Tibial artery (tissue), 4 donors: ENCODE results near the gene MUC5B.

Source experiments
- DNase-seq, 2 donors: peaks; one replicate each; pipeline ENCODE4 v3.0.0-alpha.2; 2019
- H3K27ac ChIP-seq, 2 donors: fragments of 200-600 bp; sonication (generic) in 1 of 2; 1 replicate in 1 of 2; 2 replicates in 1 of 2; pipeline ENCODE4 v1.5.1; 2018 to 2019; ENCODE audit warnings: mild to moderate bottlenecking in 1 of 2
- H3K27me3 ChIP-seq, 2 donors: fragments of 200-600 bp; sonication (generic) in 1 of 2; one replicate each; pipeline versions ENCODE4 v1.5.1 to v1.6.0; 2016 to 2019
- H3K36me3 ChIP-seq, 3 donors: fragments of 200-600 bp; sonication (generic) in 2 of 3; one replicate each; pipeline ENCODE4 v1.5.1; 2016 to 2019; ENCODE audit warnings: mild to moderate bottlenecking in 2 of 3
- H3K4me1 ChIP-seq, 4 donors: fragments of 200-600 bp; sonication (generic) in 2 of 4; 1 replicate in 3 of 4; 2 replicates in 1 of 4; pipeline ENCODE4 v1.5.1; 2016 to 2019
- H3K4me3 ChIP-seq, 2 donors: fragments of 200-600 bp; sonication (generic) in 1 of 2; 1 replicate in 1 of 2; 2 replicates in 1 of 2; pipeline ENCODE4 v1.5.1; 2018 to 2019; ENCODE audit warnings: mild to moderate bottlenecking in 2 of 2
- H3K9me3 ChIP-seq, 3 donors: fragments of 200-600 bp; sonication (generic) in 1 of 3; one replicate each; pipeline ENCODE4 v1.5.1; 2016 to 2019
- intact Hi-C: fragments of 100-400 bp; cut with DNase I; formaldehyde crosslinking; loops from one replicate; pipeline ENCODE4 v1.15.0; 2023; ENCODE audit warnings: low total_unique reads
- TF ChIP-seq, protein P1 (sequence below), 2 experiments: fragments of 200-600 bp in 1 of 2; fragments of 450-650 bp in 1 of 2; IDR thresholded peaks; one replicate each; pipeline ENCODE4 v1.5.1; 2017 to 2019; ENCODE audit warnings: antibody characterized with exemption in 2 of 2, mild to moderate bottlenecking in 1 of 2, moderate library complexity in 1 of 2

The MUC5B gene

DNA sequence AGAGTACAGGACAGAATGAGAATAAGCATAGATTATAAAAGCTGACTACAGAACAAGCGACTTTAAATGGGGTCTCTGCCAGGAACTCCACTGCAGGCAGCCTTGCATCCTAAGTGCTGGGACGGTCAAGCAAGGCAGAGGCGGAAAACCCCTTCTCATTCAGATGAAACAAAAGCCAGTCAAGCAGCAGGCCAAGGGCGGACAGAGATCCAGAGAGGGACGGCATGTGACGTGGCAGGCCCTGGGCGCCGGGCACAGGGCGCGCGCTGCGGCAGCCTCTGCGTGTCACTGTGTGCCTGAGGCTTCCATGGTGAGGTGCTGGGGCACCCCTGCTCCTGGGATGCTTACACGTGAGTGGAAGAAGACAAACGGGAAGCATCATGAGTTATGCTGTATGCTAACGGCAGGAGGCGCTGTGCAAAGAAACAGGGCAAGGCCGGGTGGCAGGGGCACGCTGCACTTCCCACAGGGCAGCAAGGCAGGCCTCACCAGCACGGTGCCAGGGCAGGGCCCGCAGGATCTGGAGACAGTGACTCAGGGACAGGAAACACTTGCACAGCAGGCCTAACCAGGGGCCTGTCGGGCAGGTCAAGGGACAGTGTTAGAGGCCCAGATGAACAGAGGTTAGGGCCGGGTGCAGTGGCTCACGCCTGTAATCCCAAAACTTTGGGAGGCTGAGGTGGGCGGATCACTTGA, 80.4 kb downstream of the MUC5B start:
- H3K27ac ChIP-seq = no peak overlapping the region
- TF ChIP-seq, protein P1, sequence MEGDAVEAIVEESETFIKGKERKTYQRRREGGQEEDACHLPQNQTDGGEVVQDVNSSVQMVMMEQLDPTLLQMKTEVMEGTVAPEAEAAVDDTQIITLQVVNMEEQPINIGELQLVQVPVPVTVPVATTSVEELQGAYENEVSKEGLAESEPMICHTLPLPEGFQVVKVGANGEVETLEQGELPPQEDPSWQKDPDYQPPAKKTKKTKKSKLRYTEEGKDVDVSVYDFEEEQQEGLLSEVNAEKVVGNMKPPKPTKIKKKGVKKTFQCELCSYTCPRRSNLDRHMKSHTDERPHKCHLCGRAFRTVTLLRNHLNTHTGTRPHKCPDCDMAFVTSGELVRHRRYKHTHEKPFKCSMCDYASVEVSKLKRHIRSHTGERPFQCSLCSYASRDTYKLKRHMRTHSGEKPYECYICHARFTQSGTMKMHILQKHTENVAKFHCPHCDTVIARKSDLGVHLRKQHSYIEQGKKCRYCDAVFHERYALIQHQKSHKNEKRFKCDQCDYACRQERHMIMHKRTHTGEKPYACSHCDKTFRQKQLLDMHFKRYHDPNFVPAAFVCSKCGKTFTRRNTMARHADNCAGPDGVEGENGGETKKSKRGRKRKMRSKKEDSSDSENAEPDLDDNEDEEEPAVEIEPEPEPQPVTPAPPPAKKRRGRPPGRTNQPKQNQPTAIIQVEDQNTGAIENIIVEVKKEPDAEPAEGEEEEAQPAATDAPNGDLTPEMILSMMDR (IDR thresholded peaks at IDR 0.05) = no peak
- H3K36me3 ChIP-seq = peaks cover 0 to 24% (median 13%) of the 10 kb centered on the region in 3 donors
- H3K27me3 ChIP-seq = no peaks in the 10 kb centered on the region
- intact Hi-C loops = loop anchor here (10.0 kb wide), 1 partner anchor 212 kb away; no protein-coding TSS in a partner anchor
- H3K4me1 ChIP-seq = peaks cover 0 to 74% (median 58%) of the 10 kb centered on the region in 4 donors
- no peak overlapping the region for H3K4me3 ChIP-seq
- no peaks in the 10 kb centered on the region for H3K9me3 ChIP-seq
- no peak for DNase-seq

DNA sequence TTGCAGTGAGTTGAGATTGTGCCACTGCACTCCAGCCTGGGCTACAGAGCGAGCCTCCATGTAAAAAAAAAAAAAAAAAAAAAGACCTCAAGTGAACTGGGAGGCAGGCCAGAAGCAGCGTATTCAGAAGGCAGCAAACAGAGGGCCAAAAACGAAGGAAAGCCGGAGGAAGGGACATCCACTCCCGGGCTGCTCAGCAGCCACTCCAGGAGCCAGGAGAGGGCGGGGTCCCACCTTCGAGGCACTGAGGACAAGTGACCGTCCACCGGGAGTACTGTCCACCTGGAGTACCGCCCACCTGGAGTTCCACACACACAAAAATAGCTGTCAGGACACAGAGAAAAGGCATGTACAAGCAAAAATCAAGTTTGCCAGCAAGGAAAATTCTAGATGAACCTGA, 81.1 kb downstream of the MUC5B start:
- intact Hi-C loops = loop anchor here (10.0 kb wide), 1 partner anchor 211 kb away; no protein-coding TSS in a partner anchor

DNA sequence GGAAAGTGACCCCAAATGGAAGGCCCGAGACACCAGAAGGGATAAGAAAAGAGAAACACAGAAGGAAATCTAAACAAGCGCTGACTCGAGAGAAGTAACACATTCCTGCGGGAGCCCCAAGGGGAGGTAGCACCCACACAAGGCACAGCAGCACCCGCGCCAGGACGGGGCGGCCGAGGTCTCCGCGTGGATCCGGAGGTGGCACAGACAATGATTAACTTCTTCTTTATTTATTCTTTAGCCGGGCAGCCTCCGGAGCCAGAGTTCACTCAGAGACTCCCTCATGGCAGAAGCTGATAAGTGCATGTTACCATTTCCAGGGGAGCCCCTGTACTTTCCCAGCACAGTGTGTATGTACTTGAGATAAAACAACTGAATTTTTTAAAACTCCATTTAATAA, 81.5 kb downstream of the MUC5B start:
- Histone ChIP-seq H3K4me1 (peaks cover 0 to 70% (median 56%) of the 10 kb centered on the region in 4 donors), H3K9me3 (no peaks in the 10 kb centered on the region), H3K4me3 (no peak overlapping the region), H3K27ac (peak overlapping the region; percentile 29 to 43), H3K27me3 (no peaks in the 10 kb centered on the region), H3K36me3 (peaks cover 0 to 24% (median 12%) of the 10 kb centered on the region in 3 donors)
- intact Hi-C loops = loop anchor here (10.0 kb wide), 1 partner anchor 210 kb away; no protein-coding TSS in a partner anchor
- no peak for DNase-seq
- TF ChIP-seq, protein P1 (IDR thresholded peaks at IDR 0.05) = no peak

More for the DNA sequence above, 81.1 kb downstream of the MUC5B start:
- Histone ChIP-seq H3K36me3 (peaks cover 0 to 24% (median 12%) of the 10 kb centered on the region in 3 donors), H3K27ac (peak overlapping the region; percentile 29 to 43), H3K9me3 (no peaks in the 10 kb centered on the region), H3K27me3 (no peaks in the 10 kb centered on the region), H3K4me3 (no peak overlapping the region), H3K4me1 (peaks cover 0 to 74% (median 59%) of the 10 kb centered on the region in 4 donors)
- TF ChIP-seq, protein P1 (IDR thresholded peaks at IDR 0.05) = no peak
- peak in 1 of 2 donors; percentile 78 for DNase-seq

DNA sequence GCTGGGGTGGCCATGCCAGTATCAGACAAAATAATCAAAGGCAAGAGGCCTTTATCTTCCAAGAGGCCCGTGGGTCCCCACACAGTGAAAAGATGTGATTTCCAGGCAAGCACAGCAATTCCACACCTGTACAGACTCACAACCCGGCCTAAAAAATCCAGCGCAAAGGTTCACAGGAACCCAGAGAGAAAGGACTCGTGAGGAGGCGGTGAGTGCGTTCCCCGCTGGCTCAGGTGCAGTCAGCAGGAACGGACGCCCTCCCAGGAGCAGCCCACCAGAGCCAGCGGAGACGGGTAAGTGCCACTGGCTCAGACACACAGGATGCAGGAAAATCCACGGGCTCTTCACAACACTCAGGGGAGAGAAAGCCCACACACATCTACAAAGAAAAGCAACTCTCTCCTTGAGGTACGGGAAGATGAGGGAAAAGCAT, 82.2 kb downstream of the MUC5B start:
- DNase-seq = no peak

DNA sequence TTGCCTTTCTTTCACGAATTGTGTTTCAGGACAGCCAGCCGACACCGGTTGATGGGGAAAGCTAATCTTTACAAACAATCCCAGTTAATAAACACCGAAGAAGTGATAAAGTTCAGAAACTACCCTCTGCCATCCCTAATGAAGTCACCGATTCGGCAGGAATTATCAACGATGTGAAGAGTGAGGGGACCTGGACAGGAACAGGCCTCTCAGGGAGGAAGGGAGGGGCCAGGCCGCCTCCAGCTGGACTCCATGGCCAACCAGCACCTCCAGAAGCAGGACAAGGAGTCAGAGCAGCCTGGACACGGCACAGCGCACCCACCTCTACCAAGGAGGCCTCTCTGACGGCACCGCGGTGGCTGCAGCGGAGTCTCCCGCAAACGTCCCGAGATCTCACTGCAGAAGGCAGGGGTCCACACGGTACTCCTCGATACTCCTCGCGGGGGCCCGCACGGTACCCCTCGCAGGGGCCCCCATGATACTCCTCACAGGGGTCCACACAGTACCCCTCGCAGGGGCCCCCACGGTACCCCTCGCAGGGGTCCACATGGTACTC, 82.7 kb downstream of the MUC5B start:
- H3K4me3 ChIP-seq = no peak overlapping the region
- intact Hi-C loops = loop anchor here (5.0 to 10.0 kb wide), 2 partner anchors 152 to 209 kb away; no protein-coding TSS in a partner anchor

More for the DNA sequence above, 82.2 kb downstream of the MUC5B start:
- TF ChIP-seq, protein P1 (IDR thresholded peaks at IDR 0.05) = no peak
- peaks cover 0 to 67% (median 49%) of the 10 kb centered on the region in 4 donors for H3K4me1 ChIP-seq
- H3K36me3 ChIP-seq = peaks cover 0 to 24% (median 12%) of the 10 kb centered on the region in 3 donors
- no peak overlapping the region for H3K4me3 ChIP-seq
- no peak overlapping the region for H3K27ac ChIP-seq
- intact Hi-C loops = loop anchor here (5.0 to 10.0 kb wide), 2 partner anchors 152 to 210 kb away; no protein-coding TSS in a partner anchor
- no peaks in the 10 kb centered on the region for H3K9me3 ChIP-seq
- no peaks in the 10 kb centered on the region for H3K27me3 ChIP-seq

More for the DNA sequence above, 82.7 kb downstream of the MUC5B start:
- Histone ChIP-seq H3K9me3 (no peaks in the 10 kb centered on the region), H3K4me1 (peaks cover 0 to 67% (median 49%) of the 10 kb centered on the region in 4 donors), H3K27me3 (no peaks in the 10 kb centered on the region), H3K36me3 (peaks cover 0 to 23% (median 12%) of the 10 kb centered on the region in 3 donors), H3K27ac (no peak overlapping the region)
- no peak for DNase-seq
- TF ChIP-seq, protein P1 (IDR thresholded peaks at IDR 0.05) = no peak
